ENCODE data around the gene SMIM27. TPM values are rescaled to one million over a fixed set of nuclear protein-coding genes. Genes with fewer than 3 reads are reported as not detected.

SMIM27 gene, protein sequence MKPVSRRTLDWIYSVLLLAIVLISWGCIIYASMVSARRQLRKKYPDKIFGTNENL
- 13.3 and 17.9 TPM in 2 replicates for total RNA-seq (2016; rRNA removed; fragmentation: Illumina TruSeq; extraction: Trizol)
- 75.6 and 99.3 TPM in 2 replicates for total RNA-seq (2016; cell fraction: cytosol; rRNA removed; fragmentation: Illumina TruSeq; extraction: Trizol; ENCODE audit: low read depth)
- total RNA-seq (2016; cell fraction: insoluble cytoplasmic fraction; rRNA removed; fragmentation: Illumina TruSeq; extraction: Trizol) = 15.4 and 19.6 TPM in 2 replicates
- 37.2 and 52.4 TPM in 2 replicates for total RNA-seq (2016; cell fraction: membrane; rRNA removed; fragmentation: Illumina TruSeq; extraction: Trizol)
- 8.6 and 10.5 TPM in 2 replicates for total RNA-seq (2016; cell fraction: nucleus; rRNA removed; fragmentation: Illumina TruSeq; extraction: Trizol)
- 19.0 and 22.5 TPM in 2 replicates for polyA plus RNA-seq (2011; rRNA removed)
- polyA plus RNA-seq (2011; cell fraction: cytosol; rRNA removed) = 3.6 and 3.7 TPM in 2 replicates
- polyA plus RNA-seq (2011; cell fraction: nucleus; rRNA removed) = 2.2 and 2.6 TPM in 2 replicates
- 23.4 and 24.0 TPM in 2 replicates for polyA plus RNA-seq (2012)
- polyA plus RNA-seq (2016; cell fraction: cytosol; fragmentation: Illumina TruSeq; extraction: Trizol; ENCODE audit: low read depth) = 83.9 and 98.8 TPM in 2 replicates
- polyA plus RNA-seq (2016; cell fraction: insoluble cytoplasmic fraction; fragmentation: Illumina TruSeq; extraction: Trizol; ENCODE audit: low read depth) = 14.9 and 15.5 TPM in 2 replicates
- 31.9 and 41.5 TPM in 2 replicates for polyA plus RNA-seq (2016; cell fraction: membrane; fragmentation: Illumina TruSeq; extraction: Trizol; ENCODE audit: low read depth)
- 11.4 and 12.7 TPM in 2 replicates for polyA plus RNA-seq (2016; cell fraction: nucleus; fragmentation: Illumina TruSeq; extraction: Trizol; ENCODE audit: insufficient read depth, low read depth)
- 5.2 and 6.4 TPM in 2 replicates for polyA minus RNA-seq (2011; rRNA and poly(A)+ RNA removed; ENCODE audit: low replicate concordance)
- polyA minus RNA-seq (2011; cell fraction: cytosol; rRNA and poly(A)+ RNA removed) = 3.5 TPM in 1 of 2 replicates, not detected in the other
- polyA minus RNA-seq (2011; cell fraction: nucleus; rRNA and poly(A)+ RNA removed) = 4.6 and 4.9 TPM in 2 replicates
- percentile 40 among the genes with signal in this experiment for Bru-seq, nascent RNA
- BruChase-seq, experiment 1, labeled RNA remaining after a 6-hour chase = percentile 33 among the genes with signal in this experiment
- percentile 32 among the genes with signal in this experiment for BruChase-seq, experiment 2, labeled RNA remaining after a 2-hour chase
- long read RNA-seq, experiment 1, partial matches to known transcripts = 21 of 21 reads
- long read RNA-seq, experiment 1, other reads (novel, unspliced or antisense) = 0 of 21 reads
- long read RNA-seq, experiment 2, partial matches to known transcripts = 11 of 11 reads
- long read RNA-seq, experiment 2, other reads (novel, unspliced or antisense) = 0 of 11 reads

DNA sequence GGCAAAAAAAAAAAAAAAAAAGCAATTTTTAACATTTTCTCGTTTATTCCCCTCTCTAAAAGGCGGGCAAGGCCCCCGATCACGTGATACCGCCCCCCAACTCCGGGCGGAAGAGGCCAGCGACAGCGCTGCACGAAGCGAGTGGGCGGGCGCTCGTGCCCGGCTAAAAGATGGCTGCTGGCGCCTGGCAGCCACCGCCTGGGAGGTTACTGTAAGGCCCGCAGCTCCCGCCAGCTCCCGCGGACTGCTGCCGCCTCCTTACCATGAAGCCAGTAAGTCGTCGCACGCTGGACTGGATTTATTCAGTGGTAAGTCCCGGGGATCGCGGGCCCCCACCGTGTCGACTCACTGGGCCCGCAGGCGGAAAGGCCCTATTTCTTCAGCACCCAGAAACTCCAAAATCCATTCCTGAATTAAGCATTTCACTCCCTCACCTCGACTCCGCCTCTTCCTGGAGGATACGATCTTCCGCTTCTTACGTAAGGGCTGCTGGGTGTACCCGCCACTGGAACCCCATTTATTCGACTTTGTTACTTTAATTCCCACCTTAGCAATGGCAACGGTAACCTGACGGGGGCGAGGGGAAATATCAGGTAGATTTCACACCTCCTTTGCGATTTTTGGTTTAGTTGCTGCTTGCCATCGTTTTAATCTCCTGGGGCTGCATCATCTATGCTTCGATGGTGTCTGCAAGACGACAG, at the start of gene SMIM27, which contains the start of gene TOPORS:
Gene SMIM27, plus strand, starts transcription at position 156 of the 701 bp plus-strand sequence. Its CDS starts 108 bp downstream, at position 264.
Gene TOPORS, minus strand, starts transcription at position 415 of the 701 bp plus-strand sequence. Its CDS starts 150 bp downstream, at position 265.
- H4K20me1 ChIP-seq (ENCODE audit: insufficient read depth, low read length) = peaks cover 23% of the 10 kb centered on the region
- H3K9me3 ChIP-seq (ENCODE audit: low read length) = no peaks in the 10 kb centered on the region
- no peaks in the 10 kb centered on the region; a peak in 1 of 5 replicates for H3K27me3 ChIP-seq (ENCODE audit: control insufficient read depth in 1 of 2, insufficient read depth in 2 of 2, low read length in 2 of 2)
- in situ Hi-C loops (cut with HindIII; ENCODE audit: extremely low pct_ligation_motif_present, low pct_unique_long_range_greater_than_20kb) (no loop called here), intact Hi-C loops (cut with micrococcal nuclease; ENCODE audit: unreplicated experiment) (no loop called here)
- H3K79me2 ChIP-seq (ENCODE audit: insufficient read depth, low read length) = peaks cover 47% of the 10 kb centered on the region
- ChIA-PET POLR2A (interaction anchor here (1.2 to 3.6 kb wide), 4 partner anchors 21 to 472 kb away, joined by 3 to 43 read pairs (median 33); partner anchors contain the start of genes ACO1, NDUFB6 and RIGI), CTCF (ENCODE audit: low intra/inter-chr PET ratio, low total read pairs) (no interaction called here)
- no peaks in the 10 kb centered on the region for H3K36me3 ChIP-seq (replicated peaks in 1 of 2; ENCODE audit: control insufficient read depth in 1 of 2, insufficient read depth in 2 of 2, low read length in 2 of 2)
- ATAC-seq = peak; percentile 85
- H3K27ac ChIP-seq (ENCODE audit: extremely low read length, insufficient read depth, low read length) = peak within 1 kb of the TSS; percentile 96
- peak; percentile 85 for DNase-seq (ENCODE audit: low spot score)
- peak within 1 kb of the TSS; percentile 87 for H2AFZ ChIP-seq (ENCODE audit: low read length)
- FAIRE-seq = peak; percentile 69
- peak within 1 kb of the TSS; percentile 89 to 91 (median 90) for H3K4me3 ChIP-seq (replicated peaks in 1 of 3; ENCODE audit: insufficient read depth in 1 of 3, low read depth in 2 of 3, low read length in 3 of 3)
- 1% methylated on average over 30 of the region's 46 CpGs for WGBS (ENCODE audit: low lambda C conversion rate)
- H3K4me1 ChIP-seq (ENCODE audit: insufficient read depth, low read length) = peaks cover 34% of the 10 kb centered on the region
- peak within 1 kb of the TSS; percentile 84 for H3K4me2 ChIP-seq (ENCODE audit: low read depth, low read length)
- BruUV-seq (replicated peaks) = TSS peak; percentile 78
- peak within 1 kb of the TSS; percentile 92 for H3K9ac ChIP-seq (ENCODE audit: insufficient read depth, low read depth, low read length)
- TF ChIP-seq NRL (CRISPR knock-in tag; IDR thresholded peaks at IDR 0.05; ENCODE audit: borderline replicate concordance) (peak; percentile 86; the same call in 1 of the 2 replicates), ZNF570 (CRISPR knock-in tag; IDR thresholded peaks at IDR 0.05; ENCODE audit: borderline replicate concordance) (no peak), CENPT (CRISPR knock-in tag; IDR thresholded peaks at IDR 0.05; ENCODE audit: low read depth) (no peak), ADNP (CRISPR knock-in tag; IDR thresholded peaks at IDR 0.05) (no peak), ZNF678 (CRISPR knock-in tag; IDR thresholded peaks at IDR 0.05) (no peak), ZNF552 (CRISPR knock-in tag; IDR thresholded peaks at IDR 0.05; ENCODE audit: borderline replicate concordance) (no peak), PBX3 (CRISPR knock-in tag; IDR thresholded peaks at IDR 0.05; ENCODE audit: borderline replicate concordance) (no peak), ZNF296 (CRISPR knock-in tag; conservative IDR thresholded peaks at IDR 0.05) (no peak), RBM22 (optimal IDR thresholded peaks at IDR 0.05; ENCODE audit: low read length) (no peak), YEATS2 (CRISPR knock-in tag; IDR thresholded peaks at IDR 0.05; ENCODE audit: borderline replicate concordance) (peak; percentile 78), KLF9 (CRISPR knock-in tag; IDR thresholded peaks at IDR 0.05; ENCODE audit: low read depth) (no peak; the same call in 1 of the 2 replicates), ZNF12 (CRISPR knock-in tag; IDR thresholded peaks at IDR 0.05) (0 out of 2 replicates have a peak, but pooled peaks have one; percentile 52), ZNF549 (CRISPR knock-in tag; IDR thresholded peaks at IDR 0.05) (no peak), RFXANK (CRISPR knock-in tag; IDR thresholded peaks at IDR 0.05) (no peak), SMAD9 (CRISPR knock-in tag; IDR thresholded peaks at IDR 0.05) (peak; percentile 72; the same call in 1 of the 2 replicates), ZKSCAN8 (CRISPR knock-in tag; IDR thresholded peaks at IDR 0.05; ENCODE audit: borderline replicate concordance) (peak; percentile 63; the same call in 1 of the 2 replicates), IRF2 (CRISPR knock-in tag; IDR thresholded peaks at IDR 0.05) (peak; percentile 67), YEATS4 (CRISPR knock-in tag; IDR thresholded peaks at IDR 0.05; ENCODE audit: borderline replicate concordance) (peak; percentile 75), ZNF441 (CRISPR knock-in tag; IDR thresholded peaks at IDR 0.05; ENCODE audit: borderline replicate concordance) (peak; percentile 69; the same call in 1 of the 2 replicates), MIER2 (CRISPR knock-in tag; IDR thresholded peaks at IDR 0.05) (no peak)

All from HepG2 (cell line).